SHP77 (cell line): ENCODE results near the gene GPR39.

Experiments used
- DNase-seq, 2 experiments: peaks; one replicate each; lab custom pipeline; 2025; lab: John Stamatoyannopoulos, UW

GPR39 gene

GRCh38 chr2:132642415-132642814, 225.8 kb downstream of the GPR39 start:
- no peak for DNase-seq

- DNase-seq: no peak
Measured at GRCh38 chr2:132645176-132645575, 228.6 kb downstream of the GPR39 start.

- no peak for DNase-seq
Measured at GRCh38 chr2:132645722-132646539, 229.3 kb downstream of the GPR39 start.

- no peak for DNase-seq
Measured at GRCh38 chr2:132646540-132647108, 230.0 kb downstream of the GPR39 start.

- peak in 1 of 2 experiments; percentile 27 for DNase-seq
Measured at GRCh38 chr2:132651115-132652045, 234.8 kb downstream of the GPR39 start.

- DNase-seq: no peak
Measured at GRCh38 chr2:132652474-132652873, 235.9 kb downstream of the GPR39 start.

- DNase-seq: no peak
Measured at GRCh38 chr2:132654335-132654734, 237.7 kb downstream of the GPR39 start.

GRCh38 chr2:132654968-132655367, 238.4 kb downstream of the GPR39 start:
- DNase-seq: no peak

- DNase-seq: no peak
Measured at GRCh38 chr2:132656266-132656975, 239.8 kb downstream of the GPR39 start.

GRCh38 chr2:132659331-132659730, 242.7 kb downstream of the GPR39 start:
- no peak for DNase-seq

GRCh38 chr2:132662732-132663131, 246.1 kb downstream of the GPR39 start:
- DNase-seq: no peak

GRCh38 chr2:132664096-132664495, 247.5 kb downstream of the GPR39 start:
- DNase-seq: no peak

GRCh38 chr2:132665401-132666140, 249.0 kb downstream of the GPR39 start:
- no peak for DNase-seq

- no peak for DNase-seq
Measured at GRCh38 chr2:132667706-132668105, 251.1 kb downstream of the GPR39 start.

GRCh38 chr2:132668189-132668823, 251.7 kb downstream of the GPR39 start:
- peak; percentile 38 to 60 for DNase-seq

GRCh38 chr2:132668987-132669907, 252.6 kb downstream of the GPR39 start:
- DNase-seq: no peak

GRCh38 chr2:132669908-132670495, 253.4 kb downstream of the GPR39 start, which contains the start of gene LYPD1:
Gene LYPD1 (minus strand): TSS chr2:132670205. CDS start chr2:132669932, 273 bp downstream.
- peak in 1 of 2 experiments; percentile 37 for DNase-seq

- DNase-seq: peak in 1 of 2 experiments; percentile 32
Measured at GRCh38 chr2:132670496-132671150, 254.0 kb downstream of the GPR39 start.
